ENCODE data around the gene SWT1. TPM values are rescaled to one million over a fixed set of nuclear protein-coding genes. Genes with fewer than 3 reads are reported as not detected.

The SWT1 gene
- polyA plus RNA-seq, 1 of the 3 experiments (the other 2 are of a cell fraction), result 1.1 TPM

DNA sequence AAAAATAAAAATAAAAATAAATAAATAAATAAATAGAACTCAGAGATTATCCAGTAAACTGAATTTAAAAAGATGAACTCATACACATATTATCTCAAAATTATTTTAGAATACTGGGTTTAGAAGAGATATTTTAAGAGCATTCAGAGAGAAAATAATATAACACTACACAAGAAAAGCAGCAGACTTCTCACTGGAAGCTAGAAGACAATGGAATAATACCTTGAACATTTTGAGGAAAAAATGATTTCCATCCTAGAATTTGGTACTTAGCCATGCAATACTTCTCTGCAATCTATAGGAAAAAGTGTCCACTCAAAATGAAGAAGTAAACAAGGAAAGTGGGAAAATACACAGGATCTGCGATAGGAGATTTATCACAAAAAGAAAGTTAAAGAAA, 24.4 kb upstream of the SWT1 start:
- ChIA-PET CTCF (interaction anchor here (0.6 to 1.2 kb wide), 2 partner anchors 15 to 1013 kb away, joined by 3 read pairs; no protein-coding TSS in a partner anchor), POLR2A (no interaction called here)
- Histone ChIP-seq H4K20me1 (ENCODE audit: insufficient read depth) (no peaks in the 10 kb centered on the region), H3K27ac (ENCODE audit: low read depth in 2 of 2, low read length in 1 of 2) (no peak overlapping the region), H3K9ac (no peak overlapping the region), H3K36me3 (replicated peaks in 1 of 2; ENCODE audit: control insufficient read depth in 1 of 2, insufficient read depth in 2 of 2, low read length in 1 of 2) (peaks cover 61 to 85% of the 10 kb centered on the region in 2 experiments), H3K79me2 (ENCODE audit: insufficient read depth) (no peaks in the 10 kb centered on the region), H3K4me2 (no peak overlapping the region), H3F3A (replicated peaks; ENCODE audit: insufficient read depth) (peaks cover 7% of the 10 kb centered on the region), H3K4me1 (ENCODE audit: control insufficient read depth in 1 of 2, insufficient read depth in 2 of 2, low read depth in 1 of 2, low read length in 1 of 2) (no peaks in the 10 kb centered on the region), H2AFZ (ENCODE audit: low read depth) (no peak overlapping the region), H3K27me3 (ENCODE audit: insufficient read depth) (no peaks in the 10 kb centered on the region), H3K9me2 (no peaks in the 10 kb centered on the region), H3K9me3 (peaks cover 11% of the 10 kb centered on the region; the same call in 1 of the 2 replicates), H3K4me3 (ENCODE audit: low read depth in 2 of 2, low read length in 1 of 2) (no peak overlapping the region)
- DNase-seq, result no peak
- 100% methylated on average over 1 of the region's 1 CpG for whole genome bisulfite sequencing (ENCODE audit: low lambda C conversion rate)
- TF ChIP-seq RAD21 (IDR thresholded peaks at IDR 0.05; ENCODE audit: low read length), result no peak
- no peak for TF ChIP-seq TAF1 (IDR thresholded peaks at IDR 0.05; ENCODE audit: borderline replicate concordance, low read depth, low read length)
- no peak for TF ChIP-seq NRF1 (IDR thresholded peaks at IDR 0.05; ENCODE audit: low read depth, low read length)
- TF ChIP-seq USF1 (IDR thresholded peaks at IDR 0.05; ENCODE audit: borderline replicate concordance, low read depth), result no peak
- no peak for TF ChIP-seq CHD2 (IDR thresholded peaks at IDR 0.05; ENCODE audit: low read length, partially characterized antibody)
- TF ChIP-seq ELF1 (IDR thresholded peaks at IDR 0.05), result no peak
- TF ChIP-seq IRF3 (IDR thresholded peaks at IDR 0.05; ENCODE audit: low read depth, low read length), result no peak
- TF ChIP-seq TEAD4 (IDR thresholded peaks at IDR 0.05; ENCODE audit: borderline replicate concordance, insufficient read depth), result no peak
- no peak for TF ChIP-seq RCOR1 (IDR thresholded peaks at IDR 0.05; ENCODE audit: low read length)
- no peak for TF ChIP-seq RXRA (IDR thresholded peaks at IDR 0.05; ENCODE audit: borderline replicate concordance, low read depth)

DNA sequence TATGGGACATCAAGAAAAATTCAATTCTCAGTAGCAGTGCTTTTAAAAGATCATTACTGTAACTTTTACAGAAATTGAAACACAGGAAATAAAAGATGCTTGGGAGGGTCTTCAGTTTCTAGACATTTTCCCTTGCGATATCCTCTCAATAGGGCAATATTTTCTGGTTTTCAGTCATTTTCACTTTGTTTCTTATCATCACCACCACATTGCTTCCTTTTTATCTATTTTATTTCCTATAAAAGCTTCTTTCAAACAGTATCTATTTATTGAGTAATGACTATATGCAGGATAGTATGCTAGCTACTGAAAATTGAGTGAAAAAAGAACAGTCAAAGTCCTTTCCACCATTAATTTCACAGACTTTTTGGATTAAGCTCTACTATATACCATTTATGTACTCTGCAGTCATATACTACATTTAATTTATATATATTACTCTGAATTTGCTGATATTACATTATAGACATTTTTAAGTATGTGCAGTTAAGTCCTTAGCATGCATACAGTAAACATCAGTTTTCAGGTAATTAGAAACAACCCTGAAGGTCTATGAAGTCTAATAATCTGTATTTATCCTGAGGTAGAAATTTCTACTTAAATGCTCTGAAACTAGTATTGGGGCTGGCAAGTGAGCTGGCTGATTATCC, 18.9 kb upstream of the SWT1 start:
- Histone ChIP-seq H3K27ac (ENCODE audit: low read depth in 2 of 2, low read length in 1 of 2) (no peak overlapping the region), H3K27me3 (ENCODE audit: insufficient read depth) (no peaks in the 10 kb centered on the region), H3K4me1 (ENCODE audit: control insufficient read depth in 1 of 2, insufficient read depth in 2 of 2, low read depth in 1 of 2, low read length in 1 of 2) (no peaks in the 10 kb centered on the region), H3K9ac (no peak overlapping the region), H2AFZ (ENCODE audit: low read depth) (no peak overlapping the region), H3K4me3 (ENCODE audit: low read depth in 2 of 2, low read length in 1 of 2) (no peak overlapping the region), H4K20me1 (ENCODE audit: insufficient read depth) (no peaks in the 10 kb centered on the region), H3K4me2 (no peak overlapping the region), H3F3A (replicated peaks; ENCODE audit: insufficient read depth) (peaks cover 14% of the 10 kb centered on the region), H3K9me2 (no peaks in the 10 kb centered on the region), H3K9me3 (no peaks in the 10 kb centered on the region), H3K79me2 (ENCODE audit: insufficient read depth) (no peaks in the 10 kb centered on the region), H3K36me3 (replicated peaks in 1 of 2; ENCODE audit: control insufficient read depth in 1 of 2, insufficient read depth in 2 of 2, low read length in 1 of 2) (peaks cover 75 to 80% of the 10 kb centered on the region in 2 experiments)
- no peak for TF ChIP-seq NRF1 (IDR thresholded peaks at IDR 0.05; ENCODE audit: low read depth, low read length)
- no peak for TF ChIP-seq USF2 (IDR thresholded peaks at IDR 0.05; ENCODE audit: borderline replicate concordance, low read depth, low read length)
- no peak for TF ChIP-seq FOXJ3 (CRISPR knock-in tag; IDR thresholded peaks at IDR 0.05)
- TF ChIP-seq RCOR1 (IDR thresholded peaks at IDR 0.05; ENCODE audit: low read length), result no peak
- no peak for TF ChIP-seq RFX5 (IDR thresholded peaks at IDR 0.05; ENCODE audit: low read length)
- ChIA-PET POLR2A (interaction anchor here (0.5 kb wide), 1 partner anchor 13 kb away, joined by 5 read pairs; no protein-coding TSS in a partner anchor), CTCF (no interaction called here)
- WGBS (ENCODE audit: low lambda C conversion rate), result 88% methylated on average over 1 of the region's 1 CpG
- no peak for DNase-seq
